K562 (cell line): ENCODE results near the gene RNPEPL1. TPM values are rescaled to one million over a fixed set of nuclear protein-coding genes. Genes with fewer than 3 reads are reported as not detected.

Experiments
- GABPB1 ChIP-seq: sonication (generic); formaldehyde crosslinking; IDR thresholded peaks from 2 replicates; pipeline ENCODE4 v1.8.0; 2022; ENCODE audit warnings: mild to moderate bottlenecking, missing genetic modification reagents
- HNRNPUL1 ChIP-seq: fragments of 200-400 bp; formaldehyde crosslinking; IDR thresholded peaks from 2 replicates; pipeline ENCODE4 v1.6.1; 2017; ENCODE audit warnings: low read length
- NEUROD1 ChIP-seq: fragments of 150-350 bp; IDR thresholded peaks from 2 replicates; pipeline ENCODE4 v1.6.1; 2014; ENCODE audit warnings: borderline replicate concordance, low read length, low read depth; ENCODE audit not compliant: partially characterized antibody
- PRPF4 ChIP-seq: fragments of 200-400 bp; formaldehyde crosslinking; IDR thresholded peaks from one replicate; pipeline ENCODE4 v1.6.1; 2017; ENCODE audit warnings: low read length, low read depth, mild to moderate bottlenecking; ENCODE audit not compliant: insufficient read depth, poor library complexity, severe bottlenecking
- YY1 ChIP-seq, 3 experiments: IDR thresholded peaks; 2 replicates each; pipeline ENCODE4 v1.6.1; 2011; ENCODE audit warnings: low read length in 2 of 3, mild to moderate bottlenecking in 2 of 3, moderate library complexity in 2 of 3, borderline replicate concordance in 1 of 3, control low read depth in 1 of 3, low read depth in 1 of 3; ENCODE audit not compliant: insufficient read depth in 3 of 3, insufficient replicate concordance in 2 of 3, control insufficient read depth in 1 of 3, insufficient read length in 1 of 3; ENCODE audit errors: extremely low read depth in 1 of 3
- polyA plus RNA-seq, 8 experiments: library from polyadenylated mRNA; depleted of rRNA in 4 of 8; stranded (reverse) in 5 of 8; unstranded in 3 of 8; fragments of >200 nt; fragmentation: Nextera tagmentation in 2 of 8; fragmentation: Illumina TruSeq in 1 of 8; extraction: Ambion mirVana in 2 of 8; extraction: Trizol in 1 of 8; gene quantifications; 2 replicates each; pipeline versions ENCODE4 v1.2.1 to v1.2.3, GENCODE V29; 2011 to 2014; ENCODE audit warnings: inconsistent platforms in 1 of 8, missing spikeins in 1 of 8
- total RNA-seq, 7 experiments: library from RNA; depleted of rRNA in 6 of 7; stranded (reverse); fragments of >200 nt in 6 of 7; fragmentation: Illumina TruSeq in 2 of 7; extraction: Trizol in 2 of 7; gene quantifications; 2 replicates each; pipeline versions ENCODE4 v1.2.1 to v1.2.3, GENCODE V29; 2011 to 2021; ENCODE audit warnings: low replicate concordance in 1 of 7
- TF ChIP-seq, protein P1 (sequence below): sonication (generic); formaldehyde crosslinking; IDR thresholded peaks from 2 replicates; pipeline ENCODE4 v1.8.0; 2023; ENCODE audit warnings: mild to moderate bottlenecking, missing genetic modification reagents
- TF ChIP-seq, protein P2 (sequence below): fragments of 450-650 bp; IDR thresholded peaks from 2 replicates; pipeline ENCODE4 v1.6.1; 2016; ENCODE audit warnings: mild to moderate bottlenecking, moderate library complexity
- TF ChIP-seq, protein P3 (sequence below): fragments of 450-650 bp; formaldehyde crosslinking; IDR thresholded peaks from 2 replicates; pipeline ENCODE4 v1.4.0; 2020; ENCODE audit warnings: mild to moderate bottlenecking, moderate library complexity

RNPEPL1 gene
- total and polyA plus RNA-seq, 9 of the 15 experiments (the other 6 are each of a cell fraction or from before 2014, with no cell fraction given) = 0.07 to 38.7 (median 5.6) TPM

DNA sequence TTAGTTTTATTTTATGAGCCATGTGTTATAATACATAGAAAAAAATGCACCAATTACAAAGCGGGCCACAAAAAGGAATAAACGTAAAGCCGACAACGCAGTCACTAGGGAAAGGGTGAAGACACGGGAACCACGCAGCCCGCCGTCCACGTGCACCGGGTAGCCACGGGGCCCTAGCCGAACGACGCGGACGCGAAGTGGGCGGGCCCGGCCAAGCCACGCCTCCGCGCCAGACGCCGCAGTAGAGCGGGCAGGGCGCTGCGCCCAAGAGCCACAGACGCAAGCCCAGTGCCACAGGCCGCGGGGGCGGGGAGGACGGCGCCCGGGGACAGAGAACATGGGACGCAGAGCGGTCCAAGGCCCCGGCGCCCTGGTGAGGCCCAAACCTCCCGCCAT is 8.2 kb upstream of the RNPEPL1 start, which contains the start of gene DUSP28 (continued):
- TF ChIP-seq, protein P1, sequence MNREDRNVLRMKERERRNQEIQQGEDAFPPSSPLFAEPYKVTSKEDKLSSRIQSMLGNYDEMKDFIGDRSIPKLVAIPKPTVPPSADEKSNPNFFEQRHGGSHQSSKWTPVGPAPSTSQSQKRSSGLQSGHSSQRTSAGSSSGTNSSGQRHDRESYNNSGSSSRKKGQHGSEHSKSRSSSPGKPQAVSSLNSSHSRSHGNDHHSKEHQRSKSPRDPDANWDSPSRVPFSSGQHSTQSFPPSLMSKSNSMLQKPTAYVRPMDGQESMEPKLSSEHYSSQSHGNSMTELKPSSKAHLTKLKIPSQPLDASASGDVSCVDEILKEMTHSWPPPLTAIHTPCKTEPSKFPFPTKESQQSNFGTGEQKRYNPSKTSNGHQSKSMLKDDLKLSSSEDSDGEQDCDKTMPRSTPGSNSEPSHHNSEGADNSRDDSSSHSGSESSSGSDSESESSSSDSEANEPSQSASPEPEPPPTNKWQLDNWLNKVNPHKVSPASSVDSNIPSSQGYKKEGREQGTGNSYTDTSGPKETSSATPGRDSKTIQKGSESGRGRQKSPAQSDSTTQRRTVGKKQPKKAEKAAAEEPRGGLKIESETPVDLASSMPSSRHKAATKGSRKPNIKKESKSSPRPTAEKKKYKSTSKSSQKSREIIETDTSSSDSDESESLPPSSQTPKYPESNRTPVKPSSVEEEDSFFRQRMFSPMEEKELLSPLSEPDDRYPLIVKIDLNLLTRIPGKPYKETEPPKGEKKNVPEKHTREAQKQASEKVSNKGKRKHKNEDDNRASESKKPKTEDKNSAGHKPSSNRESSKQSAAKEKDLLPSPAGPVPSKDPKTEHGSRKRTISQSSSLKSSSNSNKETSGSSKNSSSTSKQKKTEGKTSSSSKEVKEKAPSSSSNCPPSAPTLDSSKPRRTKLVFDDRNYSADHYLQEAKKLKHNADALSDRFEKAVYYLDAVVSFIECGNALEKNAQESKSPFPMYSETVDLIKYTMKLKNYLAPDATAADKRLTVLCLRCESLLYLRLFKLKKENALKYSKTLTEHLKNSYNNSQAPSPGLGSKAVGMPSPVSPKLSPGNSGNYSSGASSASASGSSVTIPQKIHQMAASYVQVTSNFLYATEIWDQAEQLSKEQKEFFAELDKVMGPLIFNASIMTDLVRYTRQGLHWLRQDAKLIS (CRISPR knock-in tag) = 0 out of 2 replicates have a peak, but pooled peaks have one; percentile 52
- TF ChIP-seq HNRNPUL1 = no peak
- peak in 2 of 3 experiments; percentile 34 to 55 for TF ChIP-seq YY1 (IDR thresholded peaks at IDR 0.05; ENCODE audit: borderline replicate concordance in 1 of 3, control insufficient read depth in 1 of 3, extremely low read depth in 1 of 3, insufficient read depth in 3 of 3, insufficient read length in 1 of 3, insufficient replicate concordance in 2 of 3, low read depth in 1 of 3, low read length in 2 of 3)
- peak; percentile 26 for TF ChIP-seq PRPF4
- TF ChIP-seq, protein P2, sequence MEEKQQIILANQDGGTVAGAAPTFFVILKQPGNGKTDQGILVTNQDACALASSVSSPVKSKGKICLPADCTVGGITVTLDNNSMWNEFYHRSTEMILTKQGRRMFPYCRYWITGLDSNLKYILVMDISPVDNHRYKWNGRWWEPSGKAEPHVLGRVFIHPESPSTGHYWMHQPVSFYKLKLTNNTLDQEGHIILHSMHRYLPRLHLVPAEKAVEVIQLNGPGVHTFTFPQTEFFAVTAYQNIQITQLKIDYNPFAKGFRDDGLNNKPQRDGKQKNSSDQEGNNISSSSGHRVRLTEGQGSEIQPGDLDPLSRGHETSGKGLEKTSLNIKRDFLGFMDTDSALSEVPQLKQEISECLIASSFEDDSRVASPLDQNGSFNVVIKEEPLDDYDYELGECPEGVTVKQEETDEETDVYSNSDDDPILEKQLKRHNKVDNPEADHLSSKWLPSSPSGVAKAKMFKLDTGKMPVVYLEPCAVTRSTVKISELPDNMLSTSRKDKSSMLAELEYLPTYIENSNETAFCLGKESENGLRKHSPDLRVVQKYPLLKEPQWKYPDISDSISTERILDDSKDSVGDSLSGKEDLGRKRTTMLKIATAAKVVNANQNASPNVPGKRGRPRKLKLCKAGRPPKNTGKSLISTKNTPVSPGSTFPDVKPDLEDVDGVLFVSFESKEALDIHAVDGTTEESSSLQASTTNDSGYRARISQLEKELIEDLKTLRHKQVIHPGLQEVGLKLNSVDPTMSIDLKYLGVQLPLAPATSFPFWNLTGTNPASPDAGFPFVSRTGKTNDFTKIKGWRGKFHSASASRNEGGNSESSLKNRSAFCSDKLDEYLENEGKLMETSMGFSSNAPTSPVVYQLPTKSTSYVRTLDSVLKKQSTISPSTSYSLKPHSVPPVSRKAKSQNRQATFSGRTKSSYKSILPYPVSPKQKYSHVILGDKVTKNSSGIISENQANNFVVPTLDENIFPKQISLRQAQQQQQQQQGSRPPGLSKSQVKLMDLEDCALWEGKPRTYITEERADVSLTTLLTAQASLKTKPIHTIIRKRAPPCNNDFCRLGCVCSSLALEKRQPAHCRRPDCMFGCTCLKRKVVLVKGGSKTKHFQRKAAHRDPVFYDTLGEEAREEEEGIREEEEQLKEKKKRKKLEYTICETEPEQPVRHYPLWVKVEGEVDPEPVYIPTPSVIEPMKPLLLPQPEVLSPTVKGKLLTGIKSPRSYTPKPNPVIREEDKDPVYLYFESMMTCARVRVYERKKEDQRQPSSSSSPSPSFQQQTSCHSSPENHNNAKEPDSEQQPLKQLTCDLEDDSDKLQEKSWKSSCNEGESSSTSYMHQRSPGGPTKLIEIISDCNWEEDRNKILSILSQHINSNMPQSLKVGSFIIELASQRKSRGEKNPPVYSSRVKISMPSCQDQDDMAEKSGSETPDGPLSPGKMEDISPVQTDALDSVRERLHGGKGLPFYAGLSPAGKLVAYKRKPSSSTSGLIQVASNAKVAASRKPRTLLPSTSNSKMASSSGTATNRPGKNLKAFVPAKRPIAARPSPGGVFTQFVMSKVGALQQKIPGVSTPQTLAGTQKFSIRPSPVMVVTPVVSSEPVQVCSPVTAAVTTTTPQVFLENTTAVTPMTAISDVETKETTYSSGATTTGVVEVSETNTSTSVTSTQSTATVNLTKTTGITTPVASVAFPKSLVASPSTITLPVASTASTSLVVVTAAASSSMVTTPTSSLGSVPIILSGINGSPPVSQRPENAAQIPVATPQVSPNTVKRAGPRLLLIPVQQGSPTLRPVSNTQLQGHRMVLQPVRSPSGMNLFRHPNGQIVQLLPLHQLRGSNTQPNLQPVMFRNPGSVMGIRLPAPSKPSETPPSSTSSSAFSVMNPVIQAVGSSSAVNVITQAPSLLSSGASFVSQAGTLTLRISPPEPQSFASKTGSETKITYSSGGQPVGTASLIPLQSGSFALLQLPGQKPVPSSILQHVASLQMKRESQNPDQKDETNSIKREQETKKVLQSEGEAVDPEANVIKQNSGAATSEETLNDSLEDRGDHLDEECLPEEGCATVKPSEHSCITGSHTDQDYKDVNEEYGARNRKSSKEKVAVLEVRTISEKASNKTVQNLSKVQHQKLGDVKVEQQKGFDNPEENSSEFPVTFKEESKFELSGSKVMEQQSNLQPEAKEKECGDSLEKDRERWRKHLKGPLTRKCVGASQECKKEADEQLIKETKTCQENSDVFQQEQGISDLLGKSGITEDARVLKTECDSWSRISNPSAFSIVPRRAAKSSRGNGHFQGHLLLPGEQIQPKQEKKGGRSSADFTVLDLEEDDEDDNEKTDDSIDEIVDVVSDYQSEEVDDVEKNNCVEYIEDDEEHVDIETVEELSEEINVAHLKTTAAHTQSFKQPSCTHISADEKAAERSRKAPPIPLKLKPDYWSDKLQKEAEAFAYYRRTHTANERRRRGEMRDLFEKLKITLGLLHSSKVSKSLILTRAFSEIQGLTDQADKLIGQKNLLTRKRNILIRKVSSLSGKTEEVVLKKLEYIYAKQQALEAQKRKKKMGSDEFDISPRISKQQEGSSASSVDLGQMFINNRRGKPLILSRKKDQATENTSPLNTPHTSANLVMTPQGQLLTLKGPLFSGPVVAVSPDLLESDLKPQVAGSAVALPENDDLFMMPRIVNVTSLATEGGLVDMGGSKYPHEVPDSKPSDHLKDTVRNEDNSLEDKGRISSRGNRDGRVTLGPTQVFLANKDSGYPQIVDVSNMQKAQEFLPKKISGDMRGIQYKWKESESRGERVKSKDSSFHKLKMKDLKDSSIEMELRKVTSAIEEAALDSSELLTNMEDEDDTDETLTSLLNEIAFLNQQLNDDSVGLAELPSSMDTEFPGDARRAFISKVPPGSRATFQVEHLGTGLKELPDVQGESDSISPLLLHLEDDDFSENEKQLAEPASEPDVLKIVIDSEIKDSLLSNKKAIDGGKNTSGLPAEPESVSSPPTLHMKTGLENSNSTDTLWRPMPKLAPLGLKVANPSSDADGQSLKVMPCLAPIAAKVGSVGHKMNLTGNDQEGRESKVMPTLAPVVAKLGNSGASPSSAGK = peak; percentile 90
- TF ChIP-seq NEUROD1 = no peak
- TF ChIP-seq GABPB1 (CRISPR knock-in tag) = peak; percentile 24; the same call in 1 of the 2 replicates
- TF ChIP-seq, protein P3, sequence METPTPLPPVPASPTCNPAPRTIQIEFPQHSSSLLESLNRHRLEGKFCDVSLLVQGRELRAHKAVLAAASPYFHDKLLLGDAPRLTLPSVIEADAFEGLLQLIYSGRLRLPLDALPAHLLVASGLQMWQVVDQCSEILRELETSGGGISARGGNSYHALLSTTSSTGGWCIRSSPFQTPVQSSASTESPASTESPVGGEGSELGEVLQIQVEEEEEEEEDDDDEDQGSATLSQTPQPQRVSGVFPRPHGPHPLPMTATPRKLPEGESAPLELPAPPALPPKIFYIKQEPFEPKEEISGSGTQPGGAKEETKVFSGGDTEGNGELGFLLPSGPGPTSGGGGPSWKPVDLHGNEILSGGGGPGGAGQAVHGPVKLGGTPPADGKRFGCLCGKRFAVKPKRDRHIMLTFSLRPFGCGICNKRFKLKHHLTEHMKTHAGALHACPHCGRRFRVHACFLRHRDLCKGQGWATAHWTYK (CRISPR knock-in tag) = peak; percentile 74; the same call in 1 of the 2 replicates
